ENCODE measurements around the gene TCTA.

The TCTA gene

GRCh38 chr3:49410846-49411534, 1.2 kb upstream of the TCTA start:
- no peak for DNase-seq

- DNase-seq = no peak
Observed at GRCh38 chr3:49411535-49411967, 672 bp upstream of the TCTA start.

GRCh38 chr3:49412632-49413337, 562 bp downstream of the TCTA start:
- no peak for DNase-seq

GRCh38 chr3:49413338-49413734, 1.1 kb downstream of the TCTA start:
- DNase-seq = no peak

GRCh38 chr3:49414753-49415152, 2.5 kb downstream of the TCTA start:
- DNase-seq = no peak

GRCh38 chr3:49415931-49416601, 3.8 kb downstream of the TCTA start:
- DNase-seq = no peak

- no peak for DNase-seq
Observed at GRCh38 chr3:49416867-49417266, 4.6 kb downstream of the TCTA start.

GRCh38 chr3:49417516-49418120, 5.4 kb downstream of the TCTA start:
- DNase-seq = no peak

- DNase-seq = no peak
Observed at GRCh38 chr3:49421890-49422378, 9.7 kb downstream of the TCTA start.

GRCh38 chr3:49422379-49423248, 10.4 kb downstream of the TCTA start, which contains the start of gene AMT:
TSS of gene AMT (minus strand) at chr3:49422473. CDS start at chr3:49422450, 23 bp downstream.
- DNase-seq = no peak

GRCh38 chr3:49424816-49425215, 12.6 kb downstream of the TCTA start:
- DNase-seq = no peak

- no peak for DNase-seq
Observed at GRCh38 chr3:49427586-49427985, 15.4 kb downstream of the TCTA start.

- no peak for DNase-seq
Observed at GRCh38 chr3:49428752-49429080, 16.5 kb downstream of the TCTA start.

- DNase-seq = no peak
Observed at GRCh38 chr3:49434731-49435130, 22.5 kb downstream of the TCTA start.

- DNase-seq = no peak
Observed at GRCh38 chr3:49445391-49445790, 33.2 kb downstream of the TCTA start.

GRCh38 chr3:49453621-49454020, 41.4 kb downstream of the TCTA start:
- no peak for DNase-seq

- no peak for DNase-seq
Observed at GRCh38 chr3:49454458-49454857, 42.2 kb downstream of the TCTA start.

GRCh38 chr3:49454898-49455681, 42.9 kb downstream of the TCTA start:
- DNase-seq = no peak

- DNase-seq = no peak
Observed at GRCh38 chr3:49456466-49456865, 44.2 kb downstream of the TCTA start.

- no peak for DNase-seq
Observed at GRCh38 chr3:49460188-49460890, 48.1 kb downstream of the TCTA start.

GRCh38 chr3:49460956-49461355, 48.7 kb downstream of the TCTA start:
- no peak for DNase-seq

Data from cortex of kidney (tissue), 1 donor.